Stimulated activated CD4-positive, alpha-beta T cell treated with anti-CD3 and anti-CD28 coated beads, Interleukin-12 subunit alpha, Interleukin-12 subunit beta, amount 100 ng/mL, for 4 hours (primary cell): ENCODE measurements around the gene SRRD.

ENCODE experiments used
- DNase-seq: peaks from one replicate; pipeline ENCODE4 v3.0.0-alpha.2; 2020

The SRRD gene

DNA sequence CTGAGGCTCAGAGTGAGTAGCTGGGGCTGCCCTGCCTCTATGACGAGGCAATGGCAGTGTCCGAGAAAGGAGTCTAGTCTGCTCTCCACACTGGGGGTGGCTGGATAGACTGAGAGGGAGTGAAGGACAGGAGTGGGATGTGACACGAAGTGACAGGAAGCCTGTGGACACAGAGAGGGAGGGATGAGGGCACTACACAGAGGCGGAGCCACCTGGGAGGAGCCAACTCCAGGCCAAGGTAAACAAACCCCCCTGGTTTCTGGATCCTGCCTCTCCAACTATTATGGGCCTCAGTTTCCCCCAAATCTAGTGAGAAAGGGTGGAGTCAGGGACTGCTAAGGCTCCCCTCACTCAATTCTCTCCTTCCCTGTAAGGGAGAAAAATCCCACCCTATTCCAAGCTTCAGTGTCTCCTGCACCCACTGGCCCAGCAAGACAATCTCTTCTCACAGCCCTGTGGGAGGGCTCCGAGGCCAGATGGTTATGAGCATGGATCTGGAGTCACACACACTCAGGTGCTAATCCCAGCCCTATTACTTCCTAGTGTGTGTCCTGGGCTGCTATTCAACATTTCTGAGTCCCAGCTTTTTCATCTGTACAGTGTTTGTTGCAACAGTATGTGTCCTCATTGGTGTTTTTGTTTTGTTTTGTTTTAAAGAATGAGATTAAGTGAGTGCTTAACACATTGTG is 29.7 kb upstream of the SRRD start:
- no peak for DNase-seq

DNA sequence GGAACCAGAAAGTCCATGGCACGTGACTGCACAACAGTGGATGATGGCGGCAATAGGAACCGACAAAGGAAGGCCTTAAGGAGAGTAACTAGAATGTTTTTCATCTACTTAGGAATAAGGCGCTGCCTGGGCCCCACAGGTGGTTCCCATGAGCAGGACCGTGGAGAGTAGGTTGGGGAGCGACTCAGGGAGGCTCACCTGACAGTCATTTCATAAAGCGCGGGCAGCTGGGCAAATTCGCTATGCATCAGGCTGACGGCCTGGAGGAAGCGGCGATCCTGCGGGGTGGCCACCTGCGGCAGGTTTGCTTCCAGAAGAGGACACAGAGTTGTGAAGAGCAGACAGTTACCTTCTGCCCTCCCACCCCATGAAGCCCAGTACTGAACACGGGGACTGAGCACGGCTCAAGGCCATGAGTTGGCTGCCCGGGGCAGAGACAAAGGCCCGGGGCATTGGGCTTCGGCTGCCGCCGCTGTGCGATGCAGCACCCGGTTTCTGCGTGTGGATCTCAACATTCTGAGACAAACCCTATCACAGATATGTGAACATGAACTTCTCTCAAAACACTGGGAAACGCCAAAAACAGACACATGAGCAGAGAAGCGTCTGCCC is 25.9 kb upstream of the SRRD start:
- DNase-seq = no peak

DNA sequence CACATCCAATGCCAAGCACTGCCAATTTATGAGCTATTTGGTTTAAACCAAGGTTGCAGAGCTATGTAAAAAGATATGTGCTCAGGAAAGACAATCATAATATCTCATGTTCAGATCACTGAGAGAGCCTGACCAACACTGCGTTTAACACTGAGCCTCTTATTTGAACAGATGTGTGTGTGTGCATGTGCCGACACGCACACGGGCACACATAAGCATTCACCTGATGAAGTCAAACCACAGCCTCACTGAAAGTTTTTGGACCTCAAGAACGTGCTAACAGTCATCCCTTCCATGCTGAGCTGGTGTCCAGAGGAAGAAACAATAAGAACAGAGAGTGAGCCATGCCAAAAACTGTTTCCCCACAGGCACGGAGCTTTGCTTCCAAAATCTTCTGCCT is 23.5 kb upstream of the SRRD start:
- DNase-seq = no peak

DNA sequence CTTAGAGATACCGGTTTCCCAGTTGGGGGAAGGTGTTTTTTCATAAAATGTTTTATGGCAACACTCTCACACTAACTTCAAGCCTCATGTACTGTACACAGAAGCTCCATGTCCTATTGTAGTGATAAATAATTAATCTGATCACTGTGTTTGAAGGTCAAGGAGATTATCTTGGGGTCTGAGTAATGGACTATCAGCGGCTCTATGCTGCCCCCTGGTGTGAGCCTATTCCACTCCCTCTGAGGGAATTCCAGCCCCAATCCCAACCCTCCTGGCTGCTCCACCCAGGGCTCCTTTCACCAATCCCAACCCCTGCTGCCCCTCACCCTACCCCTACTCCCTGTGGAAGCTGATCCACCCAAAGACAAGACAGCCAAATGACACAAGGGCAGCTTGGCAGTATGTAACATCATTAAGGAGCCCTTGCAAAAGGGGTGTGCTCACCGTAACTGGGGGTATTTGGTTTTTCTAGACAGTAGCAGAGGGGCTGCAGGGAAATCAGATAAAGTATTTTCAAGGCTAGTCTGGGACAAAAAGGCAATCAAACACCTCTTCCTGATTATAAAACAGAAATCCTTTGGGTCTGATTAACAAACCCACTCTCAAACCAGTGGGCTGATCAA is 22.4 kb upstream of the SRRD start:
- DNase-seq = peak; percentile 60

DNA sequence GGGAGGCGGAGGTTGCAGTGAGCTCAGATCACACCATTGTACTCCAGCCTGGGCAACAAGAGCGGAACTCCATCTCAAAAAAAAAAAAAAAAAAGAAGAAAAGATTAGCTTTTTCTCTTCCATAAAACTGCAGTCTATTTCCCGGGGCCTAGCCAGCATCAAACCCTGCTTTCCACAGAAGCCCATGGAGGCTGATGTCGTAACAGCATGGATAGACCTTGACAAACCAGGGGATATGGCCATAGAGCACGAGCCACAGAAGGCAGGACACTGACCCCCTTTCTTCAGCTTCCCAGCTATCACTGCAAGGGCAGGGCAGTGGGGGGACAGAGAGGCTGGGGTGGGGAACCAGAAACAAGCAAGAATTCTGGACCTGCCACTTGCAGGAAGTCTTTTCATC is 21.6 kb upstream of the SRRD start:
- DNase-seq = no peak

DNA sequence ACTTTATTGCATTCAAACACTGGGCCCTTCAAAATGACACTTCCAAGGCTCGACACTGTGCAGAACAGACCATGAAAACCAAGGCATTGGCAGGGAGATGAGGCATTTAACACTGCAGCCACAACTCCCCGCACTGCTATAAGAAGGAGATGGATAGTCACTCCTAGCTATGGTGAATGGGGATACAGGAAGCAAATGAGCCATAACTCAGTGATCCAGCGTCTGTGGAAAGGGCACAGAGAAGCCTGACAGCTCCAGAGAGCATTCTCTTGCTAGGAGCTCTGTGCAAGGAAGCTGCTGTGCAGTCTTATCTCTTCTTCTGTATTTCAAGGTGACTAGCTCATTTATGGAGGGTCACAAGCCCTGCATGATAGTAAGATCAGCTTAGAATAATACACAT is 21.0 kb upstream of the SRRD start:
- no peak for DNase-seq

DNA sequence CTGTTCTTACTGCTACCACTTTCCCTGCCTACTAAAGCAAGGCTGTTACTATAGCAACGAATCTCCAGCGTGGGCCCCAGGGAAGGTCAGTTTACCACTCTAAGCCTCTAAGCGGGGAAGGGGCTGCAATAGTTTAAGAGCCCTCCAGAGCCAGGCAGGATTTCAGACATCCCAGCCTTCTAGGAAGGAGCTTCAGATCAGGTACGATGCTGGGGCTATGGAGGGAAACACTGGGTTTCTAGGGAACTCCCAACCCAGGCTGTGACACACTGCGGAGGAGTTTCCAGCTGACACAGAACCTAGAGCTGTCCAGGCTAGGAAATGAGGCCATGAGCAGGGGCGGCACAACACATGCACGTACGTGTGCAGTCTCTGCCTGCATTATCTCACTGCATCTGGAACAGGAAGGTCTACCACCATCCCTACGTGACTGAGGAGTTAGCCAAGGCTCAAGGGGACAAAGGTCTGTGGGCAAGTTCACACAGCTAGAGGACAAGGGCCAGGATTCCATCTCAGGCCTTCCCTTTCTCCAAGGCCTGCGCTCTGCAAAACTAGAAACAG is 20.5 kb upstream of the SRRD start:
- DNase-seq = no peak

DNA sequence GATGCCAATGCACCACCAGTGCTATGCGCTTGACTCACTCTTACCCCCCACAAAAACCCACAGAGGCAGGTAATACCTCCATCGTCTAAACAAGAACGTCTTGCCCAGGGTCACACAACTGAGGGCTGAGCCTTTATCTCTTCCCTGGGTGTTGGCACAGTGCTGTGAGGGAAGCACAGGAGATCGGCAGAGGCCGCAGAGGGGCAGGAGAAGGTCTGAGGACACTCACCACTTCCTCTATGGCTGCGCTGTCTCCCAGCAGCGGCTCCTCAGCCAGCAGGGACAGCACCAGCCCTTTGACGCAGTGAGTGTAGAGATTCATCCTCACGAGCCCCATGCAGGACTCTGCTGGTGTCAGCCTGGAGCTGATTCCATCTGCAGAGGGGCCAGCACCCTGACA is 20.0 kb upstream of the SRRD start:
- DNase-seq = no peak

DNA sequence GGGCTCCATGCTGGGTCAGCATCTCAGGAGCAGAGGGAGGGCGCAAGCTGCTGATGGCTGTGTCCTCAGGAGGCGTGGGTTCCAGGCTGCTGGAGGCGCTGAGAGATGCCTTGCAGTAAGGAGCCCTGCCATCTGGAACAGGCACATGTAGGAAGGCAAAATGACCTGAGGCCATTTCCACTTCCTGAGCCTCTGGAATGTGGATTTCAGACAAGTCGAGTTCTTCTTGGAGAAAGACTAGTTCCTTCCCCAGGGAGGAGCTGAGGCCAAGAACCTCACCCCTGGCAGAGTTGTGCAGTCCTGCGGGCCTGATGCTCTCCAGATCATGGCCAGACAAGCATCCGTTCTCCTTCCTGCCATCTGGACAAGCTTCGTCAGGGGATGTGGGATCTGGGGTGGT is 19.4 kb upstream of the SRRD start:
- DNase-seq = no peak

DNA sequence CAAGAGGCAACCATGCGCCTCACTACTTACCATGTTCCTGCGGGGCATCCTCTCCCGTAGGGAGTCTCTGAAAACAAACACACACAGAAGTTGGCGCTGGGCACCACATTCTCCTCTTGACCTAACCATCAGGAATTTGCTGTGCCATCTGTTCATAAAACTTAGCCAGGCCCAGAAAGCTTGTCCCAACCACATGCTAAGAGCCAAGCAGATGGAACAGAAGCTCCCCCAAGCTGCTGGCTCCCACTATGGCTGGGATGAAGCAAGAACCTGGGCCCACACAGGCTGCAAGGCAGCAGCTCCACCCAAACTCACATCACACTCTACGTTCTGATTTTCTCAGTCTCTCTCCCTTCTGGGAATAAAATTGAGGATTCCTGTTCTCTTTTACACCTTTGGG is 17.5 kb upstream of the SRRD start:
- no peak for DNase-seq

DNA sequence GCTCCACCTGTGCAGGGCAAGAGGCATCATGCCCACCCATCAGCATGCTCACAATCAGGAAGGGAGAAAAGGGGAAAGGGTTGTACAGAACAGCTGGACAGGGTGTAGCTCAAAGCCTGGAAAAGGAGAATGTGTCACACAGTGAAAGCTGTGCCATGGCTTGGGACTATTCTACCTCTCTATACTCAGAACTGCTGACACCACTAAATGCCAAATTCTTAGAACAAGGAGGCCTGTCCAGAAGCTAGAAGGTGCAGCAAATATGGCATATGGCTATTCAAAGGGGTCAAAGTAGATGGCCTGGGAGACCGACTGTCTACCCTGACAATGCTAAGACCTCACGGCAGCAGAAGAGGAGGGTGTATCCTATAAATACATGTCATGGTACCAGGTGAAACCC is 12.9 kb upstream of the SRRD start:
- DNase-seq = no peak

DNA sequence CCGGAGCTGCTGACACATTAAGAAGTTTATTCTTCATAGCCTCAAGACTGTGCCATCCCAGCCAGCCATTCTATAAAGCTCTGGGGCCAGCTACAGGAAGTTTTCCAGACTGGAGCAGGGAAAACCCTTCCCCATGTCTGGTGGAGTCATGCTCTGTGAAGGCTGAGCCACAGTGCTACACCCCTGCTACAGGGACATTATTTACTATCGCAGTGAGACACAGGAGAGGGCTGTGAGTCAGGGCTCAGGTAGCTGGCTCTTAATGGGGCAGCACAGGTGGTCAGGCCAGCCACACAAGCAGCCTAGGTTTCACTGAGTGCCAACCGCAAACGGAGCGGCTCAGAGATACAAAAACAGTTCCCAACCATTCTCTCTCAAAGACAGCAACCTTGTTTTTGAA is 12.2 kb upstream of the SRRD start:
- no peak for DNase-seq

DNA sequence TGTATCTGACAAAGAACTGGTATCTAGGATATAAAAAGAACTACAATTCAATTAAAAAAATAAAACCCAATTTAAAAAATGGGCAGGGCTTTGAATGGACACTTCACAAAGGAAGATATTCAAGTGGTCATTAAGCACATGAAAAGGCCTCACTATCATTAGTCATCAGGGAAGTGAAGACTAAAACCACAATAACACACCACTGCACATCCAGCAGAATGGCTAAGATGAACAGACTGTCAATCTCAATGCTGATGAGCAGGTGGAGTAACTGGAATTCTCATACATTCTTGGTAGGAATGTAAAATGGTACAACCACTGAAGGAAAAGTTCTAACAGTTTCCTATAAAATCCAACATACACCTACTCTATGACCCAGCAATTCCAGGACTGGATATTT is 9.0 kb upstream of the SRRD start:
- no peak for DNase-seq

DNA sequence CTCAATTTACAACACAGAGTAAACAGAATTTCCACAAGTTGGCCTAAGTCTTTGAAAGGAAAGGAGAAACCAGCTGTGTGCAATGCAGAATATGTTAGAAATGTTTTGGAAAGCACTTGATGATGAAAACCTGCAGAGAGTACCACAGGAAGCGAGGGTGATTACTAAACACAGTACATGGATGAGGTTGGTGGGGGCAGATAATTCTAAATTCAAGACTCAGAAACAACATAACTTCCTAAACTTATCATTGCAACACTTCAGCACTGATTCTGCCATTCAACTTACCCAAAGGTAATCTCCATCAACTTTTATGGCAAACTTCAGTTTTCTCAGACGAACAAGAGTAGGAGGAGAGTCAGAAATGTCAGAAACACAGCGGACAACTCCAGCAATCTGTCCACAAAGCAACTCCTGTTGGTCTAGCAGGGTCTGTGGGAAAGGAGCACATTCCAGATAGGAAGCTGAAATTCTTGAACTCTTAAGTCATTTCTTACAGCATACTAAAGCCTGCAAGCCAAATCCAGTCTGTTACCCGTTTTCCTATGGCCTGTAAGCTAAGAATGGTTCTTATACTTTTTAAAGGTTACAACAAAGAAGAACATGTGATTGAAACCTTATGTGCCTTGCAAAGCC is 6.9 kb upstream of the SRRD start:
- no peak for DNase-seq

DNA sequence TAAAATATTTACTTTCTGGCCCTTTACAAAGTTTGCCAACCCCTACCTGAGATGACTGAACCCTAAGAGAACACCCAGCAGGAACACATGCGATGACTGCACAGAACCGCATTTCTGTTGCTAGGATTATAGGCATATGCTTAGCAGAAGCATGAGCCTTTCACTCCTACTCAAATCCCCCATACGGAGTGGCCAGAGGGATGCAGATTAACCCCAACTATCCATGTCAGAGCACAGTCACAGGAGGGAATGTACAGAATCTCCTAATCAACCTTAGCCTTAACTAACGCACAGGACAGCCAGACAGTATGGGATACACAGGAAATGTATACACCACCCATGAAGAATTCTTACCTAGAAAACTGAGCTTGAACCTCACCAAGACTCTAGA is 6.3 kb upstream of the SRRD start:
- no peak for DNase-seq

DNA sequence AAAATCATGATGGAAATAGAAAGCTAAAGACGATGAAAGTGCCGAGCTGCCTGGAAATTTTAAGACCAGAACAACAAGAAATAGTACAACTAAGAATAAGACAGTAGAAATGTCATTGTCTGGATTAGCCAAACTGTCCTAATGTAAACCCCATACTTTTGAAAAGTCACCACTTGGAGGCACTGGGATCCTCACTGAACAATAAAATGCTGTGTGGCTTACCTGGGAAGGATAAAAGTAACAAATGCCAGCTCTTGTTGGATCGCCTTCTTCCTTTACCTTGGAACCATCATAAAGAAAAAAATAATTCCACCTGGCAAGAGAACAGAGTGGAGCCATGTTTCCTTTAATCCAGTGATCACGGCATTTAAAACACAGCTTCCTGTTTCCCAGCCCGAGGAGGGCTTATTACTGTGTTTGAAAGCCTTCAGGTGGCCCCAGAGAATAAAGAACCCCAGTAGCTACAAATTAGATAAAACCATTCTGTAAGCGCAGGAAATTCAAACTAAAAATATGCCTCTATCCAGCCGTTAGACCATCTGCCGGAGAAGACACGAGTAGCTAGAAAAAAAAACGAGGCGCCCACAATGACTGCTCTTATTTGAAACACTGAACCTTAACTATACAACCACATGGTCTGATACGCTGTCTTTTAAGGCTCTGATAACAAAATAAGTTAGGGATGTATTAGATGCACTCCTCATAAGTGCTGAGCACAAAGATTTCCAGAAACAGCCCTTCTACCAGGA is 4.5 kb upstream of the SRRD start:
- DNase-seq = no peak

DNA sequence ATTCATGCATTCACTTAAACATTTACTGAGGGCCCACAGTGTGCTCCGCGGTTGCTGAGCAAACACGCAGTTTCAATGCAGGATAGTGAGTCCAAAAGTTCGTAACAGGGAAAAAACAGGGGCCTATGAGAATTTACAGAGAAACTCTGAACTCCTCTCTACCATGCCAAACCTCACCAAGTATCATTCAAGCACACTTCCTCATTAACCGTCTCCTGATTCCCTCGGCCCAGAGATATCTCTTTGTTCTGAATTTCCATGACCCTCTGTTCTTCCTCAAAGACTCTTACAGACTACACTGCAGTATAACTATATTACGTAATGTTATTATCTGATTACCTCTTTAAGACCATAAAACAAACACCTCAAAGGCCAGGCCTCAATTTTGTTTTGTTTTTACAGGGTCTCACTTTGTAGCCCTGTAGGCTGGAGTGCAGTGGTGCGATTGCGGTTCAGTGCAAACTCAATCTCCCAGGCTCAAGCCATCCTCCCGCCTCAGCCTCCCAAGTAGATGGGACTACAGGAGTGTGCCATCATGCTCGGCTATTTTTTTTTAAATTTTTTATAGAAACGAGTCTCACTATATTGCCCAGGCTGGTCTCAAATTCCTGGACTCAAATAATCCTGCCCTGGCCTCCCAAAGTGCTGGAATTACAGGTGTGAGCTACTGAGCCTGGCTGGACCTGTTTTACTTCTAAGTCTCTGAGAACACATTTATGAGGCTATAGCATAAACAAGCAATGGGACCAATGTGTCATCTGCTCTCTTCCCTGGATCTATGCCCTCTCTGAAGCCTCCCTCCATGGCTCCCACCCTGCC is 3.7 kb upstream of the SRRD start:
- no peak for DNase-seq

DNA sequence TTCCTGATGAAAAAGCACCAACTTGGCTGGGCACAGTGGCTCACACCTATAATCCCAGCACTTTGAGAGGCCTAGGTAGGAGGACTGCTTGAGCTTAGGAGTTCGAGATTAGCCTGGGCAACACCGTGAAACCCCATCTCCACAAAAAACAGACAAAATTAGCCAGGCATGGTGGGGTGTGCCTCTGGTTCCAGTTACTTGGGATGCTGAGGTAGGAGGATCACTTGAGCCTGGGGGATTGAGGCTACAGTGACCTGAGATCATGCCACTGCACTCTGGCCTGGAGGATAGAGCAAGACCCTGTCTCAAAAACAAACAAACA is 3.1 kb upstream of the SRRD start:
- DNase-seq = no peak

DNA sequence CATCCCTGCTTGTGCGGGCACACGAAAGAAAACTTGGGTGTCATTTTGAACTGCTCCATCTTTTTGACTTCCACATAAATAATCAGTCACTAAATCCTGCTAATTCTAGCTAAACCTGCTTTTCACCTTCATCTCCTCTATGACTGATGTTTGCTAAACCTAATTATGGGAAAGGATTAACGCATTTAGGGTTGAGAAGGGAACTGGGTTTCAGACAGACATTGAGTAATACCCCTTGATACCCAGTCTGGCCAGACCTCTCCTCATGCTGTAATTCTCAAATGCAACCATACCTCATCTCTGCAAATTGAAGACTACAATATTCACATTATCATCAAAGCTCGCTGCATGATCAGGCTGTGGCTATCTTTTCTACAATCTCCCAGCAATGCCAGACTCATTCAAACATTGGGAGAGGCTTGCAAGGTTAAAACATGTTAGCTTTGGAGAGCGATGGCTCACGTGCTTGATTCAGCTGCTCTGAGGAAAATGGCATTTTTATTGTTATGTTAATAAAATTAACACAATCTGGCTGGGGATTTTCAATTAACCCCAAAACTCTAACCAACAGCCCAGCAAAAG is 2.5 kb upstream of the SRRD start:
- no peak for DNase-seq

DNA sequence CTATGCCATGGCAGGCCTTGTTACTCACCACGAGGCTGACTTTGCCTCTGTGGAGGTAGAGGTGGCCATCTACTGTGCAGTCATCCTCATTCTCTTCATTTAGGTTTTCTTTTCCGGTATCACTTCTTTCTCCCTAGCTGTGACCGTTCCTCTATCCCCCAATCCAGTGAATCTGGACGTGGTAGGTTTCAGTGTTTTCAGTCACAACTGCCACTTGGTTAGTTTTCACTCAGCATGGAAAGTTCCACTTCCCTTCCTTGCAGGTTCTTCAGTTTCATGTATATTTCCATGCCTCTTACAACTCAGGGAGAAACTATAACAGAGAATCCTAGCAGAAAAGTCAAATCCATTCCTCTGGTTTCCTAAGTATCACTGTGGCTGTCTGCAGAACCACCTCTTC is 2.0 kb upstream of the SRRD start:
- DNase-seq = no peak

DNA sequence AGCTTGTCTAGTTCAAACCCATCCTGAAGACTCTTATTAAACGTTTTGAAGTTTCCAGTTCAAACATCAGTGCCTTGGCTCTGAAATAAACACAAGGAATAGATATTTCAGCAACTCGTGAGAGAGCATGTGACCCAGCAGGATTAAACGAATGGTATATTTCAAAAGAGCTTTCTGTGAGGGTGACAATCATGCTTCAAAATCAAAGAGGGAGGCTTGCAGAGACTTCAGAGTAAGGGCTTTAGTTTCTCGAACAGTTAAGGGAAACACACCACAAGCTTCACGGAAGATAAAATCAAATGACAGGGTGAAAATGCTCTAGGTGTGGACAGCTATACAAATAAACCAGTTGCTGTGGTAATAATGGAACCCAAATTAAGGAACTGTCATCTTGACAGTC is 1.5 kb upstream of the SRRD start:
- DNase-seq = no peak

DNA sequence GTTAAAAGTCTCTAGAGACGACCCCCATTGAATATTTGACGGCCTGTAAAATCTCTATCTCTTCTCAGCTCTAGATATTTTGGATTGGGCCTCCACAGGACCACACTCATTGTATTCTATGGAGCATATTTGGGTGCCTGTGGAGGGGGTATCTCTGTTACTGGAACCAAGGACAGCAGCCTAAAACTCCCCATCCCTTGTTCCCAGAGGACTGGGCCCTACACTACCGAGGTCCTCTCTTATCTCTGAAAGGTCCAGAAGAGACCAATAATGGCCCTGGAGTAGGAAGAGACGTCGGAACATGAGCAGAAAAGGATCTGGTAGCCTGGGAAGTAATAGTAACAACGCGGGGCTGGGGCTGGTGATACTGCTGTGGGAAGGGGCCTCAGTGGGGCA is 636 bp upstream of the SRRD start:
- no peak for DNase-seq
